ENCODE measurements around the gene PRKCA. TPM values are rescaled to one million over a fixed set of nuclear protein-coding genes. Genes with fewer than 3 reads are reported as not detected.

The PRKCA gene
- total RNA-seq, 1 donor from 2014 or later = 80.1 TPM

DNA sequence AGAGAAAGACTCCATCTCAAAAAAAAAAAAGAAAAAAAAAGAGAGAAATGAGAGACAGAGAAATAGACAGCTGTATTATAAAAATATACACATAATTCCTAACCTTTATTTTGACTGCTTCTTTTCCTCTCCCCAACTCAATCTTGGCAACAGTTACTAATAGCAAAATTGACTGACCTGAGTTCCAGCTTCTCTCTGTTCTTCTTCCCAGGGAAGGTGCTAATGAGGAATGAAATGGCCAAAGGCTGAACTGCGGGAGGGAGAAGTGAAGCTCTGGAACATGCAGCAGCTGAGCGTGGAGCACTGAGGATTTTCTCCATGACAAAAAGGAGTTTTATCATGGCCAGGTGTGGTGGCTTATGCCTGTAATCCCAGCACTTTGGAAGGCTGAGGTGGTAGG is 25.2 kb upstream of the PRKCA start:
- Mint-ChIP-seq H3K9me3 (ENCODE audit: unreplicated experiment) (no peaks in the 10 kb centered on the region), H3K36me3 (ENCODE audit: unreplicated experiment) (no peaks in the 10 kb centered on the region), H3K27me3 (ENCODE audit: unreplicated experiment) (no peaks in the 10 kb centered on the region), H3K27ac (ENCODE audit: unreplicated experiment) (no peak overlapping the region), H3K4me3 (ENCODE audit: unreplicated experiment) (no peak overlapping the region), H3K4me1 (ENCODE audit: unreplicated experiment) (peaks cover 41% of the 10 kb centered on the region)
- no peak for DNase-seq (ENCODE audit: extremely low spot score, unreplicated experiment)
- TF ChIP-seq, protein P1, sequence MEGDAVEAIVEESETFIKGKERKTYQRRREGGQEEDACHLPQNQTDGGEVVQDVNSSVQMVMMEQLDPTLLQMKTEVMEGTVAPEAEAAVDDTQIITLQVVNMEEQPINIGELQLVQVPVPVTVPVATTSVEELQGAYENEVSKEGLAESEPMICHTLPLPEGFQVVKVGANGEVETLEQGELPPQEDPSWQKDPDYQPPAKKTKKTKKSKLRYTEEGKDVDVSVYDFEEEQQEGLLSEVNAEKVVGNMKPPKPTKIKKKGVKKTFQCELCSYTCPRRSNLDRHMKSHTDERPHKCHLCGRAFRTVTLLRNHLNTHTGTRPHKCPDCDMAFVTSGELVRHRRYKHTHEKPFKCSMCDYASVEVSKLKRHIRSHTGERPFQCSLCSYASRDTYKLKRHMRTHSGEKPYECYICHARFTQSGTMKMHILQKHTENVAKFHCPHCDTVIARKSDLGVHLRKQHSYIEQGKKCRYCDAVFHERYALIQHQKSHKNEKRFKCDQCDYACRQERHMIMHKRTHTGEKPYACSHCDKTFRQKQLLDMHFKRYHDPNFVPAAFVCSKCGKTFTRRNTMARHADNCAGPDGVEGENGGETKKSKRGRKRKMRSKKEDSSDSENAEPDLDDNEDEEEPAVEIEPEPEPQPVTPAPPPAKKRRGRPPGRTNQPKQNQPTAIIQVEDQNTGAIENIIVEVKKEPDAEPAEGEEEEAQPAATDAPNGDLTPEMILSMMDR (IDR thresholded peaks at IDR 0.05) = no peak

DNA sequence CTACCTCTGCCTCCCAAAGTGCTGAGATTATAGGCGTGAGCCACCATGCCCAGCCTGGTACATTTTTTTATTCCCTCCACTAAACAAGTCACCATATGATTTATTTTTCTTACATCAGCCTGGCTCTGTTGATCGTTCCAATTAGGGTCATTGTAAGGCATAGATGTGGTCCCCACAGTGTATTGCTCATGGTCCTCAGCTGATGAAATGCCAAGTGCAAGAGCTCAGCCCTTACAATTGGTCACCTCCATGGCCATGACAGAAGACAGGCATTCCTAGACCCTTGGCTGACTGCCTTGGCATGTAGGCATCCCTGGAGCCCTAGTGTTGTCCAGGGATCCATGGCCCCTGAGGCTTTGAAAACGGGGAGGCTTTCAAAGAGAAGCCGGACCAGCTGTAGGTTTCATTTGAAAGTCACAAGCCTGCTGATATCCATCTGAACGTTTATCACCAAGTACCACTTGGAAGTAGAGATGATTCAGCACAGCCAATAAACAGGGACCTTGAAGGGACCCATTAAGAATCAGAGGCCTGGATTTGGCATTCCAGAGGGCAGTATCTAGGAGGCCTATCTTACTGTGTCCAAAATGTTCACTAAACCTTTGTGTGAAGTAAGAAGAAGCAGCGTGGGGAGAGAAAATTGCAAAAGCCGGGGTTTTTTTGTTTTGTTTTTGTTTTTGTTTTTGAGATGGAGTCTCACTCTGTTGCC is 20.6 kb upstream of the PRKCA start:
- H3K36me3 Mint-ChIP-seq (ENCODE audit: unreplicated experiment) = no peaks in the 10 kb centered on the region
- no peaks in the 10 kb centered on the region for H3K9me3 Mint-ChIP-seq (ENCODE audit: unreplicated experiment)
- TF ChIP-seq, protein P1 (IDR thresholded peaks at IDR 0.05) = no peak
- H3K27ac Mint-ChIP-seq (ENCODE audit: unreplicated experiment) = no peak overlapping the region
- H3K4me1 Mint-ChIP-seq (ENCODE audit: unreplicated experiment) = peaks cover 13% of the 10 kb centered on the region
- DNase-seq (ENCODE audit: extremely low spot score, unreplicated experiment) = no peak
- no peak overlapping the region for H3K4me3 Mint-ChIP-seq (ENCODE audit: unreplicated experiment)
- H3K27me3 Mint-ChIP-seq (ENCODE audit: unreplicated experiment) = no peaks in the 10 kb centered on the region

DNA sequence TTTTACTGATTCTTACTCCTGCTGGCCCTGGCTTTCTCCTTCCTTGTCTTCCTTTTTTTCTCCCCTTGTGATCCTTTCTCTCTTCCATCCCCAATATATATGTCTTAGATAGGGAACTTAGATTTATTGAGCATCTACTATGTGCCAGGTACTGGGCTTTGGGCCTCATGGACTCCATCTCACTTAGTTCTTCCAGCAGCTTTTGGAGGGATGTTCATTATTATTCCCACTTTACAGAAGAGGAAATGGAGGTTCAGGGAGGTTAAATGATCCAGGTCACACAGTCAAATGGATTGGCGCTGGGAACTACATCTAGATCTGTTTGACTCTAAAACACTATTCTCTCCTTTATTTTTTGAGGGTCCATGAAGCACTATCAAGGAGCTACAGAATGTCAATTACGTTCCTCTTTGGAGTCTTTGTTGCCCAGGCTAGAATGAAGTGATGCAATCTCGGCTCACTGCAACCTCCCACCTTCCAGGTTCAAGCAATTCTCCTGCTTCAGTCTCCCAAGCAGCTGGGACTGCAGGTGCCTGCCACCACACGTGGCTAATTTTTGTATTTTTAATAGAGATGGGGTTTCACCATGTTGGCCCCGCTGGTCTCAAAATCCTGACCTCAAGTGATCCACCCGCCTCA is 19.0 kb upstream of the PRKCA start:
- TF ChIP-seq, protein P1 (IDR thresholded peaks at IDR 0.05) = no peak
- no peak overlapping the region for H3K27ac Mint-ChIP-seq (ENCODE audit: unreplicated experiment)

DNA sequence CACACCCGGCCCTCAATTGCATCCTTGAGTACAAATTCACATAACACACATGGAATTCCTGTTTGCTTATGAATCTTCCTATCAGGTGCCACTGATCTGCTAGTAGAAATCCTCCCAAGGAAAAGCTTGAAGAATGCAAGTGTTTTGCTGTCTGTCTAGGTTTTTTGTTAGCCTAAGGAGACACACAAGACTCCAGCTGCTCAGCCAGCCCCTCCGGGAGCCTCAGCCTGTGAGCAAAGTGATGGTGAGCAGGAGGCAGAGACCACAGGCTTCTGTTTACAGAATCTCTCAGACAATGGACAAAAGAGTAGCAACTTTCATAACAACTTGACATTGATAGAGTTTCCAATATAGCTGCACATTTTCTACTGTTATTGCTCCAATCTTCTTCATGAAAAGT is 18.4 kb upstream of the PRKCA start:
- no peaks in the 10 kb centered on the region for H3K36me3 Mint-ChIP-seq (ENCODE audit: unreplicated experiment)
- H3K4me3 Mint-ChIP-seq (ENCODE audit: unreplicated experiment) = no peak overlapping the region
- H3K27ac Mint-ChIP-seq (ENCODE audit: unreplicated experiment) = no peak overlapping the region
- no peaks in the 10 kb centered on the region for H3K9me3 Mint-ChIP-seq (ENCODE audit: unreplicated experiment)
- H3K27me3 Mint-ChIP-seq (ENCODE audit: unreplicated experiment) = no peaks in the 10 kb centered on the region
- H3K4me1 Mint-ChIP-seq (ENCODE audit: unreplicated experiment) = peaks cover 5% of the 10 kb centered on the region
- no peak for DNase-seq (ENCODE audit: extremely low spot score, unreplicated experiment)
- TF ChIP-seq, protein P1 (IDR thresholded peaks at IDR 0.05) = no peak

More for the DNA sequence above, 19.0 kb upstream of the PRKCA start:
- Mint-ChIP-seq H3K4me3 (ENCODE audit: unreplicated experiment) (no peak overlapping the region), H3K36me3 (ENCODE audit: unreplicated experiment) (no peaks in the 10 kb centered on the region), H3K4me1 (ENCODE audit: unreplicated experiment) (peaks cover 5% of the 10 kb centered on the region), H3K9me3 (ENCODE audit: unreplicated experiment) (no peaks in the 10 kb centered on the region), H3K27me3 (ENCODE audit: unreplicated experiment) (no peaks in the 10 kb centered on the region)
- DNase-seq (ENCODE audit: extremely low spot score, unreplicated experiment) = no peak

DNA sequence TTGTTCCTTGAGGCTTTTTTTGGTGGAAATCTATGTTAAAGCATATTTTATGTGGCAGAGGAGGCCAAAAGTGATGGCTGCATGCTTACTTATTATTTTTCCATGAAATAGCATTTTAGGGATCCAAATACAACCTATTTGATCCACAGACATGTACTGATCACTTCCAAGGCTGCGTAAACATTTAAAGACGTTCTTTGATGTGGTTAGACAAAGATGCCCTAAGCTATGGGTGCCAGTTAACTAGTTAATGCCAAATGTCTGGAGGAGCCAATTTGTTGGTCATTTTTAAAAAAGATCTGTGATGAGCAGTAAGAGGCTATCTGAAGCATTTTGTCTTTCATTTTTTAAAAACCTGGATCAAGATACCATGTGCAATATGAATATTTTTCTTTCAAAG is 17.3 kb upstream of the PRKCA start:
- Mint-ChIP-seq H3K4me1 (ENCODE audit: unreplicated experiment) (peaks cover 5% of the 10 kb centered on the region), H3K27me3 (ENCODE audit: unreplicated experiment) (no peaks in the 10 kb centered on the region), H3K27ac (ENCODE audit: unreplicated experiment) (no peak overlapping the region), H3K9me3 (ENCODE audit: unreplicated experiment) (no peaks in the 10 kb centered on the region), H3K36me3 (ENCODE audit: unreplicated experiment) (no peaks in the 10 kb centered on the region), H3K4me3 (ENCODE audit: unreplicated experiment) (no peak overlapping the region)
- no peak for DNase-seq (ENCODE audit: extremely low spot score, unreplicated experiment)
- TF ChIP-seq, protein P1 (IDR thresholded peaks at IDR 0.05) = no peak

All from osteocyte (in vitro differentiated cells).